HepG2 (cell line): Measurements from ENCODE around the gene ESYT1. TPM values are rescaled to one million over a fixed set of nuclear protein-coding genes. Genes with fewer than 3 reads are reported as not detected.

Source experiments
- ATF6 ChIP-seq: sonication (generic); formaldehyde crosslinking; conservative IDR thresholded peaks from 2 replicates; pipeline ENCODE4 v1.4.0; 2020; ENCODE audit warnings: missing genetic modification reagents
- GABPB1 ChIP-seq: IDR thresholded peaks from 2 replicates; pipeline ENCODE4 v1.6.1; 2016; ENCODE audit warnings: mild to moderate bottlenecking, missing genetic modification reagents, moderate library complexity, missing compliant biosample characterization
- IKZF4 ChIP-seq: sonication (generic); formaldehyde crosslinking; IDR thresholded peaks from 2 replicates; pipeline ENCODE4 v1.5.1; 2020; ENCODE audit warnings: borderline replicate concordance, mild to moderate bottlenecking, low read depth, missing genetic modification reagents; ENCODE audit errors: not compliant biosample characterization
- KDM3A ChIP-seq: IDR thresholded peaks from 2 replicates; pipeline ENCODE4 v1.6.1; 2018; ENCODE audit warnings: low read depth, missing compliant biosample characterization
- KDM6A ChIP-seq: IDR thresholded peaks from 2 replicates; pipeline ENCODE4 v1.6.1; 2016; ENCODE audit warnings: low read depth
- TBX2 ChIP-seq: sonication (generic); formaldehyde crosslinking; IDR thresholded peaks from 2 replicates; pipeline ENCODE4 v1.5.0; 2020; ENCODE audit warnings: missing genetic modification reagents, mild to moderate bottlenecking, borderline replicate concordance
- TRIM22 ChIP-seq: fragments of 450-650 bp; IDR thresholded peaks from 2 replicates; pipeline ENCODE4 v1.6.1; 2017
- ZBTB37 ChIP-seq: sonication (generic); formaldehyde crosslinking; IDR thresholded peaks from 2 replicates; pipeline ENCODE4 v1.4.0; 2020; ENCODE audit warnings: mild to moderate bottlenecking, missing genetic modification reagents
- ZBTB49 ChIP-seq: sonication (generic); formaldehyde crosslinking; IDR thresholded peaks from 2 replicates; pipeline ENCODE4 v1.4.0; 2020; ENCODE audit warnings: missing genetic modification reagents, borderline replicate concordance
- ZNF552 ChIP-seq: sonication (generic); formaldehyde crosslinking; IDR thresholded peaks from 2 replicates; pipeline ENCODE4 v1.9.0; 2022; ENCODE audit warnings: missing genetic modification reagents, mild to moderate bottlenecking, borderline replicate concordance
- ZNF646 ChIP-seq: sonication (generic); formaldehyde crosslinking; IDR thresholded peaks from 2 replicates; pipeline ENCODE4 v1.9.0; 2021; ENCODE audit warnings: mild to moderate bottlenecking, missing genetic modification reagents
- ZNF660 ChIP-seq: sonication (generic); formaldehyde crosslinking; IDR thresholded peaks from 2 replicates; pipeline ENCODE4 v1.5.1; 2020; ENCODE audit warnings: mild to moderate bottlenecking, low read depth, missing genetic modification reagents, borderline replicate concordance
- ZNF792 ChIP-seq: IDR thresholded peaks from 2 replicates; pipeline ENCODE4 v1.6.1; 2016
- ZZZ3 ChIP-seq: sonication (generic); formaldehyde crosslinking; IDR thresholded peaks from 2 replicates; pipeline ENCODE4 v1.4.0; 2020; ENCODE audit warnings: missing genetic modification reagents, mild to moderate bottlenecking, borderline replicate concordance
- polyA plus RNA-seq, 8 experiments: library from polyadenylated mRNA; depleted of rRNA in 3 of 8; stranded (reverse) in 7 of 8; unstranded in 1 of 8; fragments of >200 nt; fragmentation: Illumina TruSeq in 4 of 8; extraction: Trizol in 4 of 8; gene quantifications; 2 replicates each; pipeline versions ENCODE4 v1.2.1 to v1.2.3, GENCODE V29; 2011 to 2016; ENCODE audit warnings: low read depth in 4 of 8, missing spikeins in 1 of 8, mixed read lengths in 1 of 8; ENCODE audit not compliant: insufficient read depth in 1 of 8
- total RNA-seq, 5 experiments: library from RNA; depleted of rRNA; stranded (reverse); fragments of >200 nt; fragmentation: Illumina TruSeq; extraction: Trizol; gene quantifications; 2 replicates each; pipeline ENCODE4 v1.2.3, GENCODE V29; 2016; ENCODE audit warnings: low read depth in 1 of 5

Gene ESYT1
- total and polyA plus RNA-seq, 2 of the 13 experiments (the other 11 are each of a cell fraction or from before 2014, with no cell fraction given): 66.9 to 71.0 TPM

DNA sequence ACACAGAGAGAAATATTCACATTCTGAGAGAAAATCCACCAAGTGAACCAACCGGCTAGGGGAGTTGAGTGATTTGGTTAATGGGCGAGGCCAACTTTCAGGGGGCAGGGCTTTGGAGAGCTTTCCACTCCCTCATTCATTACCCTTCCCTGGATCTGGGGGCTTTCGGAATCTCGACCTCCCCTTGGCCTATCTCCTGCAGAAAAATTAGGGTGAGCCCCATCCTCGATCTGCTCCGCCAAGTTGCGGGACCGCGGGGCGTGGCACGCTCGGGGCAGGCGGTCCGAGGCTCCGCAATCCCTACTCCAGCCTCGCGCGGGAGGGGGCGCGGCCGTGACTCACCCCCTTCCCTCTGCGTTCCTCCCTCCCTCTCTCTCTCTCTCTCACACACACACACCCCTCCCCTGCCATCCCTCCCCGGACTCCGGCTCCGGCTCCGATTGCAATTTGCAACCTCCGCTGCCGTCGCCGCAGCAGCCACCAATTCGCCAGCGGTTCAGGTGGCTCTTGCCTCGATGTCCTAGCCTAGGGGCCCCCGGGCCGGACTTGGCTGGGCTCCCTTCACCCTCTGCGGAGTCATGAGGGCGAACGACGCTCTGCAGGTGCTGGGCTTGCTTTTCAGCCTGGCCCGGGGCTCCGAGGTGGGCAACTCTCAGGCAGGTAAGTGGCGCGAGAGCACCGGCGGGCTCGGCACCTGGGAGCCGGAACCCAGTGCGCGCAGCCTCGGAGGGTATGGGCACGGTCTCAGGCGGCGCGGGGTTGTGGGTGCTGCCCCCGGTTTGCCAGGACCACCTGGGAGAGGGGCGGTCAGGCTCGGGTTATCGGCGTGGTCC is 48.1 kb upstream of the ESYT1 start, which contains the start of gene ERBB3 (continued):
- TF ChIP-seq ATF6 (CRISPR knock-in tag) (no peak), ZNF646 (no peak), ZBTB37 (CRISPR knock-in tag) (no peak), IKZF4 (CRISPR knock-in tag) (no peak), KDM3A (CRISPR knock-in tag) (no peak; the same call in 1 of the 2 replicates), ZNF552 (CRISPR knock-in tag) (no peak), GABPB1 (peak; percentile 72), TRIM22 (no peak), KDM6A (CRISPR knock-in tag) (no peak), ZNF660 (CRISPR knock-in tag) (no peak), ZNF792 (CRISPR knock-in tag) (no peak), ZZZ3 (no peak; the same call in 1 of the 2 replicates), TBX2 (CRISPR knock-in tag) (no peak; the same call in 1 of the 2 replicates), ZBTB49 (no peak)
